Activated CD8-positive, alpha-beta memory T cell treated with anti-CD3 and anti-CD28 coated beads, Interleukin-2, amount 50 U/mL, for 48 hours (primary cell): Measurements from ENCODE around the gene CNTNAP5.

ENCODE experiments used
- DNase-seq: peaks from one replicate; pipeline ENCODE4 v3.0.0-alpha.2; 2020

Gene CNTNAP5

GRCh38 chr2:124489686-124490085 lies 464.6 kb downstream of the CNTNAP5 start:
- no peak for DNase-seq

DNA sequence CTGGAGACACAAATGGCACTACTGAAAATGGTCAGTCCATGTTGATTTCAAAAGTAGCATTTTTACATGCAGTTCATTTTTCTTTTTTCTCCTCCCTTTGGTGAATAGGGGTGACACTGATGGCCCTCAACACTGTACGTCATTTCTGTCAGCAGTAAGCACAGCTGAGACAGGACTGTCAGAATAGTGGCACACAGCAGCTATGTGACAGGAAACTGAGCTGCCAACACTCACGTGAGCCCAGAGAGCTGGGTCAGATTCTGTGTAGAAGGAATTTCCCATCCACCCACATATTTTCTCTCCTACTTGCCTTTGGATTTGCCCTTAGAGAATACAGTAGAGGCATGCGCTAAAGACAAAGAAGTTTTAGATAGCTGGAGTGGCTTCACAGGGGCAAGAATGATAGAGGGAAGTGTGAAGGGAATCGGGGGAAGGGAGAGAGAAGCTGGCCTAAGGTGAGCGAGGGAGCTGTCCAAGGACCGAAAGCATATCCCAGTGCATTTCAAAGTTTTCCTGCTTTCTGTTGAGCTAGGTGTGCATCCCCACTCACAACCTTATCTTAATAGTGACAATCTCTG lies 476.6 kb downstream of the CNTNAP5 start:
- DNase-seq, result no peak

DNA sequence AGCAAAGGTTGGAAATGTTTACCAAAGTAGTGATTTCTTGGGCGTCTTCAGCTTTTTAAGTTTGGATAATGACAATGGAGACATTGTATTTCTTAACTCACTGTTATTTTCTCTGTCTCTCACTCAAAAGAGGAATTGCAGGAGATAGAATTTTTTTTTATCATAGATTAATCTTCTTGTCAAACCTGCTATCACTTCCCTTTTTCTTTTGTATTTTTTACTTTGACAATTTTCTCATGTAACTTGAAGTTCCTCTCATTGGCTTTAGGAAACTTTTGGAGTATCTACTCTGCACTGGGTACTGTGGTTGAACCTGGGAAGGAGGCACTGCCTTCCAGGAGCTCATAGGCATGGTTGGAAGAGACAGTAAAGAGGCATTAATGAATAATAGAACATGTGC lies 489.1 kb downstream of the CNTNAP5 start:
- no peak for DNase-seq

DNA sequence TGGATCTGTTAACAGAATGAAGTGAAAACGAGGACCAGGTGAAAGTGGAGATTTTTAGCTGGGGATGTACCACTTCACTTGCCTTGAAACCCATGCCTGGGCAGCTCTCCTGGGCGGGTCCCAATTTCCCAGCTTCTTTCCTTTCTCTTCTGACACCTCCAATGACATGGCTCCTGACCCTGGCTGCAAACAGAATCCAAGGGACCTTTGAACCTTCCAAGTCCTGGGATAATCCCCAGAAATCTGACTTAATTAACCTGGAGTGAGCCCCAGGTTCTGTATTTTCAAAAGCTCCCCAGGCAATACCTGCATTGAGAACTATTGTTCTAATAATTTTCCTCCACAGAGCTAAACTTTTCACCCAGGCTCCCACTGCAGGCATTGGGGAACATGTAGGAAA lies 495.9 kb downstream of the CNTNAP5 start:
- DNase-seq, result no peak

DNA sequence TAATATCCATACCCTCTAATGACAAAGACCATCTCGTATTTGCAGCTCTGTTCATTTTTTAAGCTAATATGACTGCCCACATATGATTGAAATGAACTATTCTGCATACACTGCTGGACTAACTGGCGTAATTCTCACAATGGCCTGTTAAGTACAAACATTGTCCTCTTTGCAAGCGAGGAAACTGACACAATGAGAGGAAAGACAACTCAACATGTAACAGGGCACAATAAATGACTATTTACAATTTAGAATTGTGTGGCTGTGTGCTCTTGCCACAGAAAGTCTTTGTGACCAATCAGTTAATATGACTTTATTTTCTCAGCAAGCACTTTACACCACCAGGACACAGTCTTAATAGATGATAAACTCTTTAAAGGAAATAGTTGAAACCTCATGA lies 498.0 kb downstream of the CNTNAP5 start:
- no peak for DNase-seq

DNA sequence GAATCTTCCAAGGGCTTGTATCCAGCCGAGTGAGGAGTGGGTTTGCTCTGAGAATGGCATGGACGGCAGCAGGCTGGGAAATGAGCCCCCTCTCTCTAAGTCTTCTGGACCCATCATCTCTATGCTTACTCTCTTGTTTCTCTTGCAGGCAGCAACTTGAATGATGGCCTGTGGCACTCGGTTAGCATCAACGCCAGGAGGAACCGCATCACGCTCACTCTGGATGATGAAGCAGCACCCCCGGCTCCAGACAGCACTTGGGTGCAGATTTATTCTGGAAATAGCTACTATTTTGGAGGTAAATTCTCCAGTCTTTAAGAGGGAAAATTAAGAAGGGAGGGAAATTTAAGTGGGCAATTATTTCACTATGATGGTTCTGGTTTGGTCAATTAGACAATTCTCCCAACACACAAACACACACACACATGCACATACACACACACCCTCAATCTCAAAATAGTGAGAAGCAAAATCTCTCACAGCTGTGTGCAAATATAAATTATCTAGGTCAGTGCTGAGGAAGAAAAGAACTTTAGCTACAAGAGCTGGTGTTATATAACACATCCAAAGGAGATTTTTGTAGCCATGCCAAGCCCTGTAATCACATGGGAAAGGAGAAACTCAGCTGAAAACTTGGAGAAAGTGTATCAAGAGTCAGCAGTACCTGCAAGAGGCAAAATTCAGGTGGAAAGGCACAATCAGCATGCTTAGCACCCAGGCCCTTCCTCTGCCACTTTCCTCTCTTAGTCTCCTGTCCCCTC lies 499.2 kb downstream of the CNTNAP5 start:
- no peak for DNase-seq

GRCh38 chr2:124526221-124526620 lies 501.1 kb downstream of the CNTNAP5 start:
- no peak for DNase-seq

- DNase-seq, result no peak
Observed at GRCh38 chr2:124530203-124530602, 505.1 kb downstream of the CNTNAP5 start.

DNA sequence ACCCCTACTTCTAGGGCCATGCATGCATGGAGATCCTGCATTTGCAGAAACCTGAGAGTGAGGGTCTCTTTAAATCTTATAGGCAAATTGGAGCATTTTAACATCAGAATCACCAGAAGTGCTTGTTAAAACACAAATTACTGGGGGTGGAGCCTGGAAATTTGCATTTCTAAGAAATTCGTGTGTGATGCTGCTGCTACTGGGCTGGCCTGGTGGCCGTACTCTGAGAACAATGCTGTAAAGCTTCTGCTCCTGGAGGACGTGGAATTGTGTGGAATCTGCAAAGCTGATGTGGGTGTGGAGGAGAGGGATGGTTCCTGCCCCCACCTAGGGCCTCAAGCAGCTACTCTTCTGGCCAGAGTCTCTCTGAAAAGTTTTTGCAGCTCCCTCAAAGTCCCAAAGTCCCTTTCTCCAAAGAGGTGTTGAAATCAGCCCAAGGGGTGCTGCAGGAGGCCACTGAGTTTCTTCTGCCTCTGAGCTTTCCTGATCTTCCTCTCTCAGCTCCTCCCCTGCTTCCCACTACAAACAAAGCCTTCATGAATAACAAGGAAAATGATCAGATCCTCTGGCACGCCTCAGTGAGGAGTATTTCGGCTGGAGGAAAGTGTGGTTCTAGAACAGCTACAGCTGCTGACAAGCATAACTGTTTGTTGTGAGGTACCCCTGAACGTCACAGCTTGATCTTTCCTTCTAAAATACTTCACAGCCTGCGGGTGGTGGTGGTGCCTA lies 508.3 kb downstream of the CNTNAP5 start:
- no peak for DNase-seq

GRCh38 chr2:124534028-124534427 lies 508.9 kb downstream of the CNTNAP5 start:
- DNase-seq, result no peak

GRCh38 chr2:124535816-124536215 lies 510.7 kb downstream of the CNTNAP5 start:
- DNase-seq, result no peak

DNA sequence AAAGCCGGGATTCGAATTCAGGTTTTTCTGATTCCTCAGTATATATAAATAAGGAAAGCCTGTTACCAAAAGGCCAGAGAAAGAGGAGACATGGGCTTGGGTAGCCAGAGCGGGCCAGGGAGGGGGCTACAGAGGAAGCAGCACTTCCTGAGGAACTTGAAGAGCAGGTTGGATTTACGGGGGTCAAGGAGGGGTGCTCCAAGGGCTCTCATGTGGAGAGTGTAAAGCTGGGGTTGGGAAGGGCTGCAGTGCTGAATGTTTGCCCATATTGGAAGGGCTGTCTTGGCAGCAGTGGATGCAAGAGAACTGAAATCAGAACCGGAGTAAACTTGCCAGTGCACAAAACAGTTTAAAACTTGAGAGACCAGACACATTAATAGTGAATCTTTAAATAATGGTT lies 511.5 kb downstream of the CNTNAP5 start:
- DNase-seq, result no peak

DNA sequence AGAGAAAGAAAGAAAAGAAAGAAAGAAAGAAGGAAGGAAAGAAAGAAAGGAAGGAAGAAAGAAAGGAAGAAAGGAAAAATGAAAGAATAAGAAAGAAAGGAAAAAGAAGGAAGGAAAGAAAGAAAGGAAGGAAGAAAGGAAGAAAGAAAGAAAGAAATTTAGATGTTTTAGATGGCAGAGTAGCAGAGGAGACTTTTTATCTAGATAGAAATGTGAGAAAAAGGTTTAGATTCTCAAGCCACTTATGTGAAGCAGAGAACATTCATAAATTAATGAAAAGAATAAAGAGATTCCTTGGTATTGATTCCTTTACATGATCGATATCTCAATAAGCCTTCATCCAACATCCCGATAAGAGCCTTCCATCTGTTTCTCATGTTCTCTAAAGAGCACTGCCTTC lies 513.5 kb downstream of the CNTNAP5 start:
- no peak for DNase-seq

- no peak for DNase-seq
Observed at GRCh38 chr2:124540805-124541204, 515.7 kb downstream of the CNTNAP5 start.

DNA sequence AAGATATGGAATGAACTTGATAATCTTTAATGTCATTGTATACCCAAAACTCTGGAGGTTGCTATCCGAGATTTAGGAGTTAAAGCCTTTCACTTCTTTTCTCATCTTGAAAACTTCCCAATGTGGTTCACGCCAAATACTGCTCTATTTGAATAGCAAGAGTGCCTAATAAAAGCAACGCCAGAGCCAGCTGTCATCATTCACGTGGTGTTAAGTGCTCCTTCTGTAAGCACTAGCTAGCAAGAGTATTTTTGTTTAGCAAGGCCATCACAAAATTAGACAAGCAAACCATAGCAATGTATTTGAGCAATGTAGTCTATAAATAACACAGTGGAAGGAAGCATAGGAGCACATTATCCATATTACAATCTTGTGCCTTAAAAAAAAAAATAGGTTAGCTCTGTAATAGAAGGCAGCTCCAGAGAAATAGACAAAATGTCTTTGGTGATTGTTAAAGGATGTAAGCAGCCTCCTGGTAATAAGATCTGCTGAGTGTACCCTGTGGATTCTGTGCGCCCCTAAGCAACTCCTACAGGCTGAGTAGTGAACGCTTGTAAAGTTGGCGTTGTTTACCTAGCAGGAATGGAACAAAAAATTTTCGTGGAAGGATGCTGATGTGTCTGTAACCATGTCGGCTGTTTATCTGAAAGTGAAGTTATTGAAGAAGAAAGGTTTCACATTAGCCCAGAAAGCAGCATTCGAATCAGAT lies 518.0 kb downstream of the CNTNAP5 start:
- no peak for DNase-seq

GRCh38 chr2:124547700-124548099 lies 522.6 kb downstream of the CNTNAP5 start:
- no peak for DNase-seq

- no peak for DNase-seq
Observed at GRCh38 chr2:124558277-124558905, 533.3 kb downstream of the CNTNAP5 start.

DNA sequence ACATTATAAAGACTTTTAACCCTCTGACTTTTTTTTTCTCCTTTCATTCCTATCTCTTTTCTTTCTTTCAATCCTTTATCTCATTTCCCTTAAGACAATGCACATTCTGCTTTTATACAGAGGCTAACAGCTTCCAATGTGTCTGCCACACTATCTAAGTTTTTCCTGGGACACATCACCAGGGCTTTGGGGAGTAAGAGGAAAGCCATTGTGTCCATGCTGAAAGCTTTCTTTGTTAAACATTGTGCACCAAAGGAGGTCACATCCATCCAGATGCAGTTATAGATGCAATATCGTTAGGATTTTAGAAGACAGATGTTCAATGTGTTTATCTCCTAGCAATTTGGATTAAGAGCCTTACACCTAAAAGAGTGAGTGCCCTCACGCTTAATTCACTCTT lies 534.1 kb downstream of the CNTNAP5 start:
- DNase-seq, result no peak

- DNase-seq, result no peak
Observed at GRCh38 chr2:124560592-124561112, 535.6 kb downstream of the CNTNAP5 start.

DNA sequence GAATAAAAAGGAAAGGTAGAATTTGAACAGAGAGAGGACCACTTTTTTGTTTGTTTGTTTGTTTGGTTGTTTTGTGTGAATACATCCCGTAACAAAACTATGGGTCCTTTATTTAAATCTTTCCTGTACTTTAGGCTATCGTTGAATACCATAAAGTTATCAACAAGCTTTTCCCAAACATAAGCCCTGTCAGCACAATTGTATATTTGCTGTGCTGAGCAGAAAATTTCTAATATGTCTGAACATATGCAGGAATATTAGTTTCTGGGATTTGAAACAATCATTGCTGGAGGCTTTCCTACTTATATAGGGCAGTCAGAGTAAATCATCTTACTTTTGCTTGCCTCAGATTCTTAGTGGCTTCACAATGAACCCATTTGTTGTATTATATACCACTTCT lies 536.4 kb downstream of the CNTNAP5 start:
- DNase-seq, result no peak

GRCh38 chr2:124563426-124563825 lies 538.3 kb downstream of the CNTNAP5 start:
- no peak for DNase-seq

- DNase-seq, result no peak
Observed at GRCh38 chr2:124566518-124566970, 541.5 kb downstream of the CNTNAP5 start.

- DNase-seq, result no peak
Observed at GRCh38 chr2:124570872-124571271, 545.8 kb downstream of the CNTNAP5 start.
